ENCODE results near the gene FAP. TPM values are rescaled to one million over a fixed set of nuclear protein-coding genes. Genes with fewer than 3 reads are reported as not detected.

Gene FAP
- total RNA-seq, 1 donor from 2014 or later: 0.71 TPM

GRCh38 chr2:162243715-162244114 is 470 bp upstream of the FAP start:
- no peaks in the 10 kb centered on the region for H3K9me3 ChIP-seq (replicated peaks)
- DNase-seq: no peak
- peak overlapping the region; percentile 67 for H3K27ac ChIP-seq (replicated peaks)
- intact Hi-C loops (cut with micrococcal nuclease): no loop called here
- peak overlapping the region; percentile 48 for H3K4me3 ChIP-seq
- no peak for TF ChIP-seq CTCF (IDR thresholded peaks at IDR 0.05; ENCODE audit: borderline replicate concordance)
- H3K4me1 ChIP-seq: peaks cover 27% of the 10 kb centered on the region
- H3K36me3 ChIP-seq: no peaks in the 10 kb centered on the region
- no peaks in the 10 kb centered on the region for H3K27me3 ChIP-seq (ENCODE audit: low read depth)

- intact Hi-C loops (cut with micrococcal nuclease): no loop called here
- no peak for TF ChIP-seq CTCF (IDR thresholded peaks at IDR 0.05; ENCODE audit: borderline replicate concordance)
- peaks cover 27% of the 10 kb centered on the region for H3K4me1 ChIP-seq
- H3K9me3 ChIP-seq (replicated peaks): no peaks in the 10 kb centered on the region
- peak overlapping the region; percentile 67 for H3K27ac ChIP-seq (replicated peaks)
- no peaks in the 10 kb centered on the region for H3K27me3 ChIP-seq (ENCODE audit: low read depth)
- H3K4me3 ChIP-seq: peak overlapping the region; percentile 48
- H3K36me3 ChIP-seq: no peaks in the 10 kb centered on the region
- DNase-seq: no peak
Observed at GRCh38 chr2:162242586-162243280, 512 bp downstream of the FAP start.

- Histone ChIP-seq H3K4me1 (peaks cover 27% of the 10 kb centered on the region), H3K9me3 (replicated peaks) (no peaks in the 10 kb centered on the region), H3K4me3 (no peak overlapping the region), H3K27ac (replicated peaks) (no peak overlapping the region), H3K36me3 (no peaks in the 10 kb centered on the region), H3K27me3 (ENCODE audit: low read depth) (no peaks in the 10 kb centered on the region)
- intact Hi-C loops (cut with micrococcal nuclease): no loop called here
- no peak for TF ChIP-seq CTCF (IDR thresholded peaks at IDR 0.05; ENCODE audit: borderline replicate concordance)
- no peak for DNase-seq
Observed at GRCh38 chr2:162241571-162241970, 1.7 kb downstream of the FAP start.

GRCh38 chr2:162234620-162235462 is 8.4 kb downstream of the FAP start:
- no peak for DNase-seq
- Histone ChIP-seq H3K4me3 (no peak overlapping the region), H3K4me1 (no peaks in the 10 kb centered on the region), H3K36me3 (no peaks in the 10 kb centered on the region), H3K27me3 (ENCODE audit: low read depth) (no peaks in the 10 kb centered on the region), H3K27ac (replicated peaks) (no peak overlapping the region), H3K9me3 (replicated peaks) (peaks cover 4% of the 10 kb centered on the region)
- intact Hi-C loops (cut with micrococcal nuclease): no loop called here
- no peak for TF ChIP-seq CTCF (IDR thresholded peaks at IDR 0.05; ENCODE audit: borderline replicate concordance)

- Histone ChIP-seq H3K36me3 (no peaks in the 10 kb centered on the region), H3K4me3 (no peak overlapping the region), H3K9me3 (replicated peaks) (peaks cover 4% of the 10 kb centered on the region), H3K4me1 (no peaks in the 10 kb centered on the region), H3K27ac (replicated peaks) (no peak overlapping the region), H3K27me3 (ENCODE audit: low read depth) (no peaks in the 10 kb centered on the region)
- TF ChIP-seq CTCF (IDR thresholded peaks at IDR 0.05; ENCODE audit: borderline replicate concordance): no peak
- DNase-seq: no peak
- intact Hi-C loops (cut with micrococcal nuclease): no loop called here
Observed at GRCh38 chr2:162233197-162233596, 10.0 kb downstream of the FAP start.

Measured in left ventricle myocardium inferior (tissue), 1 donor.